Stimulated activated CD4-positive, alpha-beta T cell treated with anti-CD3 and anti-CD28 coated beads, Interleukin-1b, Interleukin-23, amount 100 ng/mL, for 48 hours (primary cell): ENCODE measurements around the gene LFNG.
"Not testable (repeated sequence)": the region's sequence is repeated elsewhere in the genome, so short reads cannot be mapped to it uniquely, and the experiment has no call there.

ENCODE experiments used
- DNase-seq: peaks from one replicate; pipeline ENCODE4 v3.0.0-alpha.2; 2020

LFNG gene

DNA sequence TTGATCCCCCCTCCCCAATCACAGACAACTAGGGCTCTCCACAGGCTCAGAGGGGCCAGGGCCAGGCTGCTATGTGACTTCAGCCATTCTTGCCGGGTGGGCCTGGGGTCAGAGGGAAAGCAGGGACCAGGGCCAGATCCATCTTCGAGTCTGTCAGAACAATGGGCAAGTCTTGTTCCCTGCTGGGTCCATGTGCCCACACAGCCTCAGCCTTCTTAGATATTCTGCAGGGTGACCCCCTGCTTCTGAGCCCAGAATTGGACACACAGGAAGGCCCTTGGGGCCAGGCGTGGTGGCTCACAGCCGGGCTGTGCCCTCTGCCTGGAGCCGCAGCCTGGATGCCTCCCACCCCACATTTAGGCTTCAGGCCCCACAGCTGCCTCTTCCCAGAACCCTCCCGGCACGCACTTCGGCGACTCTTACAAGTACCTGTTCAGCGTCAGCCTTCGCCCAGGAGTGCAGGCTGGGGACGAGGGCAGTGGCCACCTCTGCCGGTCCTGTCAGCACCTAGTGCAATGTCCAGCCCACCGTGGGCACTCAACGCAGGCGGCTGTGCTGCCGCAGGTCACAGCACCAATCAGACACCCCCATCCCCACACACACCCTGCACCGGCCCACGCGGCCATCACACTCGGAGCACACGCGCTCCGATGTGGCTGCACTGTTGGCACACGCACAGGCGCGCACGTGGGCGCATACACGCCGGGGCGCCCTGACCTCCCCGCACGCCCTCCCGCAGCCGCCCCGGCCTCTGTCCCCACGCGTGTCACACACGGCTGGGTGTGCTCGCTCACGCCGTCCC is 11.6 kb downstream of the LFNG start:
- not testable (repeated sequence) for DNase-seq

- not testable (repeated sequence) for DNase-seq
Measured at GRCh38 chr7:2531796-2532110, 12.2 kb downstream of the LFNG start.

GRCh38 chr7:2532199-2532772 is 12.7 kb downstream of the LFNG start:
- not testable (repeated sequence) for DNase-seq

DNA sequence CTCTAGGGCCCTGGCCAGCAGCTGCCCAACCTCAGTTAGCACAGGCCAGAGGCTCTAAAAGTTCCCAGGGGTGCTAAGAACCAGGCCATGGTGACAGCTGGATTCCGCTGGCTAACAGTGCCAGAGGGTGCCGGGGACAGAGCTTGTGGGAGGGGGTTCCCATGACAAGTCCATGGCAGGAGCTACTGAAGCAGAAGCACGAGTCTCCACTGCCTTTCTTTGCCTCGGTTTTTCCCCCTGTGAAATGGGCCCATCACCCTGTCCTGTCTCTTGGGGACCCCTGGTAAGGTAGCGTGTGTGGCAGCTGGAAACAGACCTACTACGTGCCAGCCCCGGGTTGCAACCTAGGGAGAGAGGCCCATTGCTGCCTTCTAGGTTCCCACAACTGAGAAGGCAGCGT is 13.2 kb downstream of the LFNG start:
- not testable (repeated sequence) for DNase-seq

DNA sequence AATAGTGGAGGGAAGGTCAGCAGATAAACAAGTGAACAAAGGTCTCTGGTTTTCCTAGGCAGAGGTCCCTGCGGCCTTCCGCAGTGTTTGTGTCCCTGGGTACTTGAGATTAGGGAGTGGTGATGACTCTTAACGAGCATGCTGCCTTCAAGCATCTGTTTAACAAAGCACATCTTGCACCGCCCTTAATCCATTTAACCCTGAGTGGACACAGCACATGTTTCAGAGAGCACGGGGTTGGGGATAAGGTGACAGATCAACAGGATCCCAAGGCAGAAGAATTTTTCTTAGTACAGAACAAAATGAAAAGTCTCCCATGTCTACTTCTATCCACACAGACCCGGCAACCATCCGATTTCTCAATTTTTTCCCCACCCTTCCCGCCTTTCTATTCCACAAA is 14.0 kb downstream of the LFNG start:
- DNase-seq, result not testable (repeated sequence)

GRCh38 chr7:2534214-2534613 is 14.6 kb downstream of the LFNG start:
- DNase-seq, result not testable (repeated sequence)

GRCh38 chr7:2535872-2536627 is 16.5 kb downstream of the LFNG start:
- not testable (repeated sequence) for DNase-seq

GRCh38 chr7:2537981-2538851 is 18.6 kb downstream of the LFNG start:
- DNase-seq, result no peak

DNA sequence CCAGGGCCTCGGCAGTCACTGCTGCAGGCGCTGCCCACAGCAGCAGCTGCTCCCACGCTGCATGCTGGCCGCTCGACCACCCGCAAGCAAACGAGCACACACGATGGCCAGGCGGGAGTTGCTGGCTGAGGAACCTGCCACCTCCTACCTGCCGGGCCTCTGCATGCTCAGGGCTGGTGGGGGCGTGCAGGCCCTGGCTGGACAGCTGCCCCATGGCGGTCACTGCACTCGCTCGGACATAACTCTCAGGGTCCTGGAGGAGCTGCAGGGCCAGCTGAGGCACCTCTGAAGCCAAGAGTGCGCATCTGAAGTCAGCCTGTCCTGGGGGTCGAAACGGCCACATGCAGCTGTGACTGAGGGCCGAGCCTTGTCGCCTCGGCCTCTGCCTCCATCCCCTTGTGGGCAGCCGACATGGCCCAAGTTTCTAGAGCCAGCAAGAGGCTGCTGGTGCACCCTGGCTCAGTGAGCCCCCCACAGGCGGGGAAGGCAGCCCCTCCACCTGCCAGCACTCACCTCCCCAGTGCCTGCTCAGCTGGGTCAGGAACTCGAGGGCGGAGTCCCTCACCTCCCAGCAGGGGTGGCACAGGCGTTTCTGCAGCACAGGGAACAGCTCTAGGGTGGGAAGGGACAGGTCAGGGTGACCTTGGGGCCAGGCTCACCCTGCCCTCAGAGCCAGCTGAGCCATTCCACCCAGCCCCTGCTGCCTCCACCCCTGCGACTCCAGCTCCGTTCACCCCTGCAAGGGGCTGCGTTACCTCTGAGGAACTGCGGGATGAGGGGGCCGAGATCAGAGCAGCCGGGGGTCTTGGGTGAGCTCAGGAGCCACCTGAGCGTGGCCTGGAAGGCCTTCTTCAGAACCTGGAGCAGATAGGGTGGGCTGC is 19.7 kb downstream of the LFNG start:
- DNase-seq, result no peak

GRCh38 chr7:2540133-2540532 is 20.6 kb downstream of the LFNG start:
- no peak for DNase-seq

DNA sequence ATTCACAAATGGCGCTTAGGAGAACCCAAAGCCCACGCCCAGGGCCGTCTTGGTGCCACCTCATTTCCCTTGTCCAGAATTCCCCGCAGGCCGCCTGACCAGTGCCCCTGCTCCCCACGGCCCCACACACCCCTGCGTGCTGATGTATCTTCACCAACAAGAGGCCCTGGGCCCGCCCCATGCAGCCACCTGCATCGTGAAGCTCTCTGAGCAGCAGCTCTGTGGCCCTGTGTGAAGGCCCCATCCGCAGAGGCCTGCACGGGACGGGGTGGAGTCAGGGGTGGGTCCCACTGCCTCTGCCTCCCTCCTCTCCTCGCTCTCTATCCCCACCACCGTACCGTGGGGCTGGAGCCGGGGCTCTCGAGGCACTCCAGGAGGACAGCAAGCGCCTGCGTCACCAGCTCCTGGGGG is 21.1 kb downstream of the LFNG start:
- DNase-seq, result no peak

DNA sequence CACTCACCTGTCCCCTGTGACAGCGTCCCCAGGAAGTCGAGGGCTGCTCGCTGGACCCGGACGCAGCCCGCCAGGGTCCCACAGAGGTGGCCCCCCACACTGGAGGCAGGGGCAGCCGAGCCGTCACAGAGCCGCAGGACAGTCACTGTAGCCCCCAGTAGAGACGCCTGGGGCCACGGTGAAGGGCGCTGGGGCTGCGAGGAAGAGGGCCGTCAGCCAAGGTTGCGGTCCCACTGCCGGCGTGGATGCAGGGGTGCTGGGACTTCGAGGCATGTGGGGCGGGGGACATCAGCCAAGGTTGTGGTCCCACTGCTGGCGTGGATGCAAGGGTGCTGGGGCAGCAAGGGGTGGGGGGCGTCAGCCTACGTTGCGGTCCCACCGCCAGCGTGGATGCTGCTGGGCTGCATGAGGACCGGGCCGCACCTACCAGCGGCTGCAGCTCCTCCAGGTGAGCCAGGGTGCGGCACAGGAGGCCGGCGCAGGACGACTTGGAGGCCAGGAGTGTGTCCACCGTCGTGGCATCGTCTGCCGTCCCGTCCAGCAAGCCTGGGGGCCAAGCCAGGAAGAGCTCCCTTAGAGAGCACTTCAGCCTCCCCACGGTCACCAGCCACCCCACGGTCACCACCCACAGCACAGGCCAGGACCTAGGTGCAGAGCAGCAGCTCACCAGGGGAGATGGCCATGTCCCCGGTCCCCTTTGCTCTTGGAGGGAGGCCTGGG is 21.9 kb downstream of the LFNG start:
- DNase-seq, result no peak

DNA sequence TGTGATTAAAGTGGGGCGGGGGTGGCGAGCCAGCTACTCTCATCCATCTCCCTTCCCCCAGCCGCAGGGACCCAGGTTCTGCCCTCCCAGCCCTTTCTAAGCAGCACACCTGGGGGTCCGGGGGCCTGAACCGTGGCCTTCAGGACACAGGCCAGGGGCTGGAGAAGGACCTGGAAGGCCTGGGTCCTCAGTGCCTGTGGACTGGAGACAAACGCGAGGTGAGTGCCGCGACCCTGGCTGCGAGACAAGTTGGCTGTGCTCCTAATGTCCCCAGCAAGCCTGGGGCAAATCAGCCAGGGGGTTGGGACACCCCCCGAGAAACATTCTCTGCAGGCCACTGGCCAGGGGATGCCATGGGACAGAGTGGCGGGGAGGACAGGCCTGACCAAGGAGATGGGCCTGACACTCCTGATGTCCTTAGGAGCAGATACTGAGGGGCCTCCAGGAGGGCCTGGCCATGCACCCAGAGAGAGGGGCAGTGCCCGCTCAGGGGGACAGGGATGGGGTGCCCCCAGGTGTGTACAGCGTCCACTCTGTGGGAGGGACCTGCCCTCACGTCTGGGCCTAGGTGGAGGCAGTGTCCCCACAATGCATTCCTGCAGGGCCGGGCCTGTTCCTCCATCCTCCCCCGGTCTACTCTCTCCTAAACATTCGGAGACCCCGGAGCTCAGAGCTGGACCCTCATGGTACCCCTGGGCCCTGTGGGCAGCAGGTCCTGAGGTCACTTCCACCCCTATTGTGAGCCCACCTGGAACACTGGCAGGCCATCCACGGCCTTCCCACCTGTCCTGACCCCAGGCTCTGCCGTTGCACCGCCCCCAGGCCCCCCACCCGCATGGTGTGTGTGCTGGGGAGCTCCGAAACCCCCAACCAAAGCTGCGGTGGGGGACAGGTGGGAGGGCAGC is 22.7 kb downstream of the LFNG start:
- no peak for DNase-seq

DNA sequence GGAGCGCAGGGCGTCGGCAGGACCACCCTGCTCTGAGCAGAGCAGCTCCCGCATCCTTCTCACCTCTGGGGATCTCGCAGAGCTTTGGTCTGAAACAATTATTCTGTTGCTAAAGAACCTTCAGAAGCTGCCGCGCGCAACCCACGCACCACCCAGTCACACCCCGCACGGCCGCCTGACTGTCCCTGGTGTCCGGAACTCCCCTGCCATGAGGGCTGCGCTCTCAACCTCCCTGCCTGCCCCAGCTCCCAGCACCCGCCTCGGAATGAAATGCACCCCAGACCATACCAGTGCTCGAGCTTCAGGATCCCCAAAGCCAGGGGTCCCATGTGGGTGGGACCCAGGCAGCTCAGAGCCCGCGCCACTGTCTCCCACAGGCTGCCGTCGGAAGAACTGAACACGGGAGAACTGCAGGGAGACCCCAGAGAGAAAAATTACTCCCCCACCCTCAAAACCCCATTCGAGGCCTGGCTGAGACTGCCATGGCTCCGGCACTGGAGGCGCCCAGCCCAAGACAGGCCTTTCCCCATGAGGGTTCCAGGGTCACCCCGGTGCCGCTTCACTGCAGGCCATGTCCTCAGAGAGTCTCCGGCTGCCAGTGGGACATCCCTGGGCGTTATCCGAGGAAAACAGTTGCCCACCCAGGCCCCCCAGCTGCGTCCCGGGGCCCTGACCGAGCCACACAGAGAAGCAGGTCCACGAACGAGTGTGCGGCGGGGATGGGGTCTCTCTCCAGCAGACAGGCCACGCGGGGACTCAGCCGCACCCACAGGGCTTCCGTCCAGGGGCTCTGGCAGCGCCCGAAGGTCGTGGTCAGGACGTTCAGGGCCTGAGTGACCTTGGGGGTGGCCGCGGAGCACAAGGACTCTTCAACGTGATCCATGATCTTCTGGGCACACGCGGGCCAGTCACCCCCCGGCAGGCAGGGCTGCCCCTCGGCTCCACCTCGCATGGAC is 23.6 kb downstream of the LFNG start:
- no peak for DNase-seq

DNA sequence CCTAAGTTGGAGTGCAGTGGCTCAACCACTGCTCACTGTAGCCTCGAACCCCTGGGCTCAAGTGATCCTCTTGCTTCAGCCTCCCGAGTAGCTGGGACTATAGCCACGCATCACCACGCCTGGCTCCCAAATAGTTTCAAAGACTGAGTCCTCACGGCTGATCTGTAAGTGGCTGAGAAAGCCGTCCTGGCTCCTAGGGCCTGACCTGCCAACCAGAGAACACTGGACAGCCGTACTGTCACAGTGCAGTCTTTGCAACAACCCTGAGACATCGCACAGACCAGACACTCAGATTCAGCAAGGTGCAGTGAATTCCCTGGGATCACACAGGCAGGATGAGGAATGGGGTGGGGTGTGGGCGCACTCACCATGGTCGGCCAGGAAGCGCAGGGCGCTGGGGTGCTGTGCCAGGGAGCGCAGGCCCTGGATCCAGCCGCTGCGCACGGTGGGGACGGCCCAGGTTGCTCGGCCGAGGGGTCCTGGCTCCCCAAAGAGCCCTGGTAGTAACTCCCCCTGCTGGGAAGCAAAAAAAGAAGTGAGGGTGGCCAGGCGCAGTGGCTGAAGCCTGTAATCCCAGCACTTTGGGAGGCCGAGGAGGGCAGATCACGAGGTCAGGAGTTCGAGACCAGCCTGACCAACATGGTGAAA is 25.1 kb downstream of the LFNG start:
- DNase-seq, result no peak

- DNase-seq, result no peak
Measured at GRCh38 chr7:2545746-2546425, 26.3 kb downstream of the LFNG start.

- no peak for DNase-seq
Measured at GRCh38 chr7:2546776-2547586, 27.4 kb downstream of the LFNG start.
